Measurements from ENCODE around the gene ADGRF1. TPM values are rescaled to one million over a fixed set of nuclear protein-coding genes. Genes with fewer than 3 reads are reported as not detected.

The ADGRF1 gene
- total RNA-seq, 1 donor from 2014 or later, result not detected

GRCh38 chr6:47080083-47080596 lies 38.0 kb upstream of the ADGRF1 start:
- TF ChIP-seq, protein P1, sequence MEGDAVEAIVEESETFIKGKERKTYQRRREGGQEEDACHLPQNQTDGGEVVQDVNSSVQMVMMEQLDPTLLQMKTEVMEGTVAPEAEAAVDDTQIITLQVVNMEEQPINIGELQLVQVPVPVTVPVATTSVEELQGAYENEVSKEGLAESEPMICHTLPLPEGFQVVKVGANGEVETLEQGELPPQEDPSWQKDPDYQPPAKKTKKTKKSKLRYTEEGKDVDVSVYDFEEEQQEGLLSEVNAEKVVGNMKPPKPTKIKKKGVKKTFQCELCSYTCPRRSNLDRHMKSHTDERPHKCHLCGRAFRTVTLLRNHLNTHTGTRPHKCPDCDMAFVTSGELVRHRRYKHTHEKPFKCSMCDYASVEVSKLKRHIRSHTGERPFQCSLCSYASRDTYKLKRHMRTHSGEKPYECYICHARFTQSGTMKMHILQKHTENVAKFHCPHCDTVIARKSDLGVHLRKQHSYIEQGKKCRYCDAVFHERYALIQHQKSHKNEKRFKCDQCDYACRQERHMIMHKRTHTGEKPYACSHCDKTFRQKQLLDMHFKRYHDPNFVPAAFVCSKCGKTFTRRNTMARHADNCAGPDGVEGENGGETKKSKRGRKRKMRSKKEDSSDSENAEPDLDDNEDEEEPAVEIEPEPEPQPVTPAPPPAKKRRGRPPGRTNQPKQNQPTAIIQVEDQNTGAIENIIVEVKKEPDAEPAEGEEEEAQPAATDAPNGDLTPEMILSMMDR (IDR thresholded peaks at IDR 0.05), result no peak
- intact Hi-C loops (cut with DNase I), result no loop called here
- no peak overlapping the region for H3K4me3 ChIP-seq
- H3K27ac ChIP-seq, result no peak overlapping the region
- H3K27me3 ChIP-seq, result no peaks in the 10 kb centered on the region
- DNase-seq (ENCODE audit: low spot score in 2 of 2), result no peak
- H3K4me1 ChIP-seq, result peaks cover 0 to 6% of the 10 kb centered on the region in 2 donors
- H3K36me3 ChIP-seq, result no peaks in the 10 kb centered on the region
- H3K9me3 ChIP-seq, result no peaks in the 10 kb centered on the region

DNA sequence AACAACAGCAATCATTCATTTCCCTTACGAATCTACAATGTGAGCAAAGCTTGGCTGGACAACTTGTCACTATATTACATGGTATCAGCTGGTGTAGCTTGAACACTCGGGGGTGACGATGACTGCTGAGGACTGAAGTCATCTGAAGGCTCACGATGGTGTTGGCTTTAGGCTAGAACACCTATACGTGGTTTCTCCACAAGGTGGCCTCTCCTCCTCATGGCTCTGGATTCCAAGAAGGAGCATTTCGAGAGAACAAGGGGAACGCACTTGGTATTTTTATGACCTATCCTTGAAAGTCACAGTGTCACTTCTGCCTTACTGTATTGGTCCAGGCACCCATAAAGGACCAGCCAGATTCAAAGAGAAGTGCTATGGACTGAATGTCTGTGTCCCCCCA lies 37.5 kb upstream of the ADGRF1 start:
- no peaks in the 10 kb centered on the region for H3K36me3 ChIP-seq
- no peaks in the 10 kb centered on the region for H3K27me3 ChIP-seq
- no peak for DNase-seq (ENCODE audit: low spot score in 2 of 2)
- no peak overlapping the region for H3K27ac ChIP-seq
- TF ChIP-seq, protein P1 (IDR thresholded peaks at IDR 0.05), result no peak
- no peak overlapping the region for H3K4me3 ChIP-seq
- no peaks in the 10 kb centered on the region for H3K9me3 ChIP-seq
- intact Hi-C loops (cut with DNase I), result no loop called here
- H3K4me1 ChIP-seq, result peaks cover 0 to 6% of the 10 kb centered on the region in 2 donors

GRCh38 chr6:47078991-47079390 lies 36.9 kb upstream of the ADGRF1 start:
- Histone ChIP-seq H3K27ac (no peak overlapping the region), H3K9me3 (no peaks in the 10 kb centered on the region), H3K4me3 (no peak overlapping the region), H3K4me1 (peaks cover 0 to 4% of the 10 kb centered on the region in 2 donors), H3K27me3 (no peaks in the 10 kb centered on the region), H3K36me3 (no peaks in the 10 kb centered on the region)
- TF ChIP-seq, protein P1 (IDR thresholded peaks at IDR 0.05), result no peak
- intact Hi-C loops (cut with DNase I), result no loop called here
- DNase-seq (ENCODE audit: low spot score in 2 of 2), result no peak

DNA sequence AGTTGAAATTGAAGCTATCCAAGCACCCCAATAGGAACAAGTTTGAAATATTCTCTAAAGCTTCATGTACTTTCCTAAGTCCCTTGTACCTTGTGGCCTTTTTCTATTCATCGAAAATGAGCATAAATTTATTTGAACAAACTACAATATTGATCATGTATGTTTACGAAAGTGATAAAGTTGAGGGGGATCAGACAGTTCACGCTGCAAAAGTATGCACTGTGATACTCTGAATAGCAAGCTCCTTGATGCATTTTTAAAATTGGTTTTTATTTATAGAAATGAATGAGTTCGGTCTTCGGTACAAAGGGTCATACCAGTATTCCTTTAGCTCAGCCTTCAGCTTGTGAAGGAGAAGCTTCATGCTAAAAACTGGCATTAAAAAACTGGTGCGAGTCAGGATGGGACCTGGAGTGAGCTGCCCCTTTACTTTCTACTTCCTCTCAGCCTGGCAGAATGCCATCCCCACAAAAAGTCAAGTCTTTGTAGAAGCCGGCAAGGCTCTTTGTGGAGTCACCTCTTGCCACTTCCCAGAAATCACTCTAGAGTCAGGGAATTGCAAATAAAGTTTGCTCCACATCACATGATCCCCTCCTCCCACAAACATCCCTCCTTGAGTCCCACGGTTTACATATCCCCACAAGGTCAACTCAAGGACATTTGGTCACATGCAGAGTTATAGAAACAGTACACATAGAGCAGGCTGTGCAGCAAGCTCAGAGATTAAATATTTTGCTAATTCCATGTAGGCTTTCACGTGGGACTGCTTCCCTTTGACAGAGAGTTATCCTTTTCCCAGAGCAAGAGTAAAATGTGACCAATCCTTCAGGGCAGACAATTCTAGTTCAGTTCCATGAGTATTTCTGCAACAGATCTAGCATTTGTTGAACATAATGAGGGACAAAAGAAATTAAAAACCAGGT lies 34.6 kb upstream of the ADGRF1 start:
- TF ChIP-seq, protein P1 (IDR thresholded peaks at IDR 0.05), result no peak
- no peak for DNase-seq (ENCODE audit: low spot score in 2 of 2)
- intact Hi-C loops (cut with DNase I), result no loop called here
- no peaks in the 10 kb centered on the region for H3K9me3 ChIP-seq
- H3K4me3 ChIP-seq, result no peak overlapping the region
- H3K27ac ChIP-seq, result no peak overlapping the region
- H3K36me3 ChIP-seq, result no peaks in the 10 kb centered on the region
- no peaks in the 10 kb centered on the region for H3K27me3 ChIP-seq
- H3K4me1 ChIP-seq, result no peaks in the 10 kb centered on the region

DNA sequence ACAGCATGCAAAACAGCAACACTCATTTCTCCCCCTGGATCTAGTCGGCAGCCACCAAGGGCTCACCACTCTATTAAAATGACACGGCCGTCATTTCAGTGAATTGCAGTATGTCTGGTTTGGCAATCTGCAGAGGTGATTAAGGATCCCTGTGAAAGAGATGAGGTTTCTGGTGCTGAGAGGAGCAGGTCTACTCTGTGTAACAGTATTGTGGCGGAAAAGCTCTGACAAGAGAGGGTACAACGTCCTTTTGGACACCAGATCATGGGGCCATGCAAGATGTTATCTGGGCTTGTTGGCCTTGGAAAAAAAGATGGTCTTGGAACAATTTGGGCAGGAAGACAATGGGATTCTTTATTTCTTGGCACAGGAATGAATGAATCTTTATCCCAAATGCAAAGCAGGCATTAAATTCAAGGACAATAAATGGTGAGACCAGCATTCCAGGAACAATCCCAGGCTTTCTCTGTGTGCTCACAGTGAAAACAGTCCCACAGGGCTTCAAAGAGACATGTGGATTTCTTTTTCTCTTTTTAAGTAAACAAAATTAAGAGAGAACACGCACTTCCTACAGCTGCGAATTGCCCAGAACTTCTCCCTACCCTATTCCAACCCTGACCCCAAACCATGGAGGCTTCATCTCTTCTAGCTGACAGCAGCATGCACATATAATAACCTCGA lies 33.7 kb upstream of the ADGRF1 start:
- H3K4me3 ChIP-seq, result no peak overlapping the region
- DNase-seq (ENCODE audit: low spot score in 2 of 2), result no peak
- no peaks in the 10 kb centered on the region for H3K4me1 ChIP-seq
- no peaks in the 10 kb centered on the region for H3K27me3 ChIP-seq
- no peaks in the 10 kb centered on the region for H3K9me3 ChIP-seq
- intact Hi-C loops (cut with DNase I), result no loop called here
- no peak overlapping the region for H3K27ac ChIP-seq
- H3K36me3 ChIP-seq, result no peaks in the 10 kb centered on the region
- TF ChIP-seq, protein P1 (IDR thresholded peaks at IDR 0.05), result no peak

Measured in ascending aorta (tissue), 2 donors.